B cell (primary cell): ENCODE data around the gene CTDNEP1. TPM values are rescaled to one million over a fixed set of nuclear protein-coding genes. Genes with fewer than 3 reads are reported as not detected.
A peak's percentile ranks its signal among the peaks of the same experiment; 100 is the strongest.

Source experiments
- ATAC-seq: fragments of 200-7000 bp; cut with Tn5 transposase; one replicate; pipeline ENCODE4 v1.10.0; 2021; ENCODE audit warnings: low read depth, mild to moderate bottlenecking, moderate number of reproducible peaks, moderate library complexity
- CTCF ChIA-PET: fragments of 350-600 bp; sonication (Branson Sonifier 250); formaldehyde crosslinking; loops from one replicate; lab custom pipeline; 2021; ENCODE audit warnings: antibody characterized with exemption, inconsistent platforms; lab: Charles Lee
- POLR2A ChIA-PET: fragments of 350-600 bp; sonication (Branson Sonifier 250); formaldehyde crosslinking; loops from one replicate; lab custom pipeline; 2021; ENCODE audit warnings: antibody characterized with exemption; lab: Charles Lee
- DNase-seq: peaks from one replicate; pipeline ENCODE4 v3.0.0; 2013
- H2AFZ ChIP-seq: 2 replicates; pipeline ENCODE4 v1.6.1; 2012; ENCODE audit warnings: mild to moderate bottlenecking, low read depth, low read length; ENCODE audit not compliant: insufficient read depth, poor library complexity, severe bottlenecking
- H3K27ac ChIP-seq, 2 donors: 1 replicate in 1 of 2; 2 replicates in 1 of 2; pipeline ENCODE4 v1.5.1; 2012 to 2013; ENCODE audit warnings: low read length in 2 of 2, mild to moderate bottlenecking in 2 of 2, moderate library complexity in 1 of 2
- H3K27me3 ChIP-seq, 4 experiments: fragments of 200-600 bp in 1 of 4; sonication (generic) in 1 of 4; replicated peaks in 1 of 4; 1 replicate in 2 of 4; 2 replicates in 2 of 4; pipeline versions ENCODE4 v1.6.1 to v1.7.0; 2013 to 2016; ENCODE audit warnings: low read length in 3 of 4, mild to moderate bottlenecking in 2 of 4, mixed read lengths in 1 of 4, moderate library complexity in 1 of 4; ENCODE audit not compliant: insufficient read depth in 4 of 4, control insufficient read depth in 3 of 4; ENCODE audit errors: control extremely low read depth in 1 of 4
- H3K36me3 ChIP-seq, 2 experiments: replicated peaks in 1 of 2; 1 replicate in 1 of 2; 2 replicates in 1 of 2; pipeline versions ENCODE4 v1.6.1 to v1.7.1; 2013; ENCODE audit warnings: low read length in 1 of 2; ENCODE audit not compliant: insufficient read depth in 2 of 2, control insufficient read depth in 1 of 2; ENCODE audit errors: control extremely low read depth in 1 of 2, extremely low read depth in 1 of 2
- H3K4me1 ChIP-seq, 2 donors: fragments of 200-600 bp in 1 of 2; sonication (generic) in 1 of 2; 1 replicate in 1 of 2; 2 replicates in 1 of 2; pipeline versions ENCODE4 v1.5.1 to v1.6.1; 2013 to 2017; ENCODE audit warnings: low read length in 2 of 2; ENCODE audit not compliant: control insufficient read depth in 2 of 2, insufficient read depth in 2 of 2
- H3K4me2 ChIP-seq: replicated peaks from 2 replicates; pipeline ENCODE3; 2012; ENCODE audit warnings: mild to moderate bottlenecking, low read depth, low read length; ENCODE audit not compliant: poor library complexity, severe bottlenecking
- H3K4me3 ChIP-seq, 5 experiments: fragments of 200-600 bp in 1 of 5; sonication (generic) in 1 of 5; 1 replicate in 3 of 5; 2 replicates in 2 of 5; pipeline versions ENCODE4 v1.5.1 to v1.7.0; 2011 to 2016; ENCODE audit warnings: low read length in 4 of 5, mild to moderate bottlenecking in 4 of 5, low read depth in 2 of 5, control low read depth in 1 of 5, moderate library complexity in 1 of 5; ENCODE audit not compliant: insufficient read depth in 1 of 5; ENCODE audit errors: control extremely low read depth in 1 of 5, extremely low read depth in 1 of 5
- H3K79me2 ChIP-seq: fragments of 200-600 bp; sonication (generic); one replicate; pipeline ENCODE4 v1.6.0; 2016; ENCODE audit warnings: low read length; ENCODE audit not compliant: control insufficient read depth, insufficient read depth
- H3K9ac ChIP-seq: fragments of 200-600 bp; sonication (generic); 2 replicates; pipeline ENCODE4 v1.6.1; 2017; ENCODE audit warnings: mild to moderate bottlenecking, low read length, moderate library complexity
- H3K9me3 ChIP-seq, 3 donors: one replicate each; pipeline versions ENCODE4 v1.6.1 to v1.7.1; 2013; ENCODE audit warnings: low read length in 2 of 3; ENCODE audit not compliant: control insufficient read depth in 2 of 3, insufficient read depth in 1 of 3; ENCODE audit errors: control extremely low read depth in 1 of 3
- H4K20me1 ChIP-seq: 2 replicates; pipeline ENCODE4 v1.6.0; 2012; ENCODE audit warnings: mild to moderate bottlenecking, low read length; ENCODE audit not compliant: insufficient read depth, control insufficient read depth, poor library complexity, severe bottlenecking
- H3K27ac Mint-ChIP-seq: one replicate; pipeline ENCODE4 v1.8.0; 2021; ENCODE audit warnings: mixed read lengths
- H3K27me3 Mint-ChIP-seq: one replicate; pipeline ENCODE4 v1.8.0; 2021; ENCODE audit warnings: mixed read lengths
- H3K4me1 Mint-ChIP-seq: one replicate; pipeline ENCODE4 v1.8.0; 2021; ENCODE audit warnings: mixed read lengths
- H3K4me3 Mint-ChIP-seq: one replicate; pipeline ENCODE4 v1.8.0; 2021; ENCODE audit warnings: mixed read lengths
- H3K9me3 Mint-ChIP-seq: one replicate; pipeline ENCODE4 v1.8.0; 2022; ENCODE audit warnings: mixed read lengths; ENCODE audit not compliant: insufficient read depth
- CTCF ChIP-seq: fragments of 200-600 bp; IDR thresholded peaks from one replicate; pipeline ENCODE4 v1.8.0; 2022; ENCODE audit warnings: antibody characterized with exemption, mild to moderate bottlenecking
- EZH2 ChIP-seq: IDR thresholded peaks from 2 replicates; pipeline ENCODE4 v1.6.1; 2012; ENCODE audit warnings: borderline replicate concordance, low read depth, mild to moderate bottlenecking, moderate library complexity, low read length; ENCODE audit not compliant: insufficient read depth, poor library complexity, severe bottlenecking
- WGBS: methylation state at CpG from one replicate; pipeline ENCODE4 v1.1.5; 2013; ENCODE audit warnings: missing lambda C conversion rate; ENCODE audit not compliant: insufficient coverage; 5-methylcytosine and 5-hydroxymethylcytosine counted together
- intact Hi-C: fragments of 100-400 bp; cut with micrococcal nuclease; formaldehyde crosslinking; loops from one replicate; pipeline ENCODE4 v1.10.0; 2022
- polyA plus RNA-seq: library from polyadenylated mRNA; depleted of rRNA; stranded (reverse); fragments of >200 nt; gene quantifications from 2 replicates; pipeline ENCODE4 v1.2.3, GENCODE V29; 2012
- total RNA-seq, 2 donors: library from RNA; stranded (reverse); fragments of 120-200 nt in 1 of 2; gene quantifications; 1 replicate in 1 of 2; 2 replicates in 1 of 2; pipeline versions ENCODE4 v1.2.3 to v1.2.4, GENCODE V29; 2013 to 2022

Gene CTDNEP1
- total and polyA plus RNA-seq, 2 donors (not counting 1 experiment from before 2014, with no cell fraction given), result 125 to 162 TPM

GRCh38 chr17:7293159-7293558 is 41.6 kb upstream of the CTDNEP1 start:
- H3K79me2 ChIP-seq, result no peaks in the 10 kb centered on the region
- Mint-ChIP-seq H3K27me3 (peaks cover 41% of the 10 kb centered on the region), H3K4me3 (peak overlapping the region; percentile 77), H3K27ac (no peak overlapping the region), H3K9me3 (no peaks in the 10 kb centered on the region), H3K4me1 (peaks cover 22% of the 10 kb centered on the region)
- H2AFZ ChIP-seq, result no peak overlapping the region
- ChIA-PET CTCF (interaction anchor here (1.2 kb wide), 1 partner anchor 34 kb away, joined by 3 read pairs; no protein-coding TSS in a partner anchor), POLR2A (interaction anchor here (0.7 to 1.4 kb wide), 2 partner anchors 12 to 75 kb away, joined by 4 to 7 read pairs; partner anchors contain the start of gene SLC2A4)
- no peak overlapping the region for H3K4me2 ChIP-seq
- peaks cover 0 to 56% (median 15%) of the 10 kb centered on the region in 4 experiments for H3K27me3 ChIP-seq
- H3K9me3 ChIP-seq, result peaks cover 0 to 7% (median 0%) of the 10 kb centered on the region in 3 donors
- ATAC-seq (no peak), DNase-seq (no peak)
- no peak overlapping the region for H3K9ac ChIP-seq
- no peaks in the 10 kb centered on the region for H4K20me1 ChIP-seq
- WGBS, result 98% methylated on average over 8 of the region's 11 CpGs
- TF ChIP-seq CTCF (no peak), EZH2 (no peak)
- H3K27ac ChIP-seq, result no peak overlapping the region
- no peaks in the 10 kb centered on the region for H3K36me3 ChIP-seq
- peaks cover 28 to 30% of the 10 kb centered on the region in 2 donors for H3K4me1 ChIP-seq
- H3K4me3 ChIP-seq, result no peak overlapping the region
- intact Hi-C loops, result loop anchor here (10.0 kb wide), 1 partner anchor 158 kb away; no protein-coding TSS in a partner anchor

DNA sequence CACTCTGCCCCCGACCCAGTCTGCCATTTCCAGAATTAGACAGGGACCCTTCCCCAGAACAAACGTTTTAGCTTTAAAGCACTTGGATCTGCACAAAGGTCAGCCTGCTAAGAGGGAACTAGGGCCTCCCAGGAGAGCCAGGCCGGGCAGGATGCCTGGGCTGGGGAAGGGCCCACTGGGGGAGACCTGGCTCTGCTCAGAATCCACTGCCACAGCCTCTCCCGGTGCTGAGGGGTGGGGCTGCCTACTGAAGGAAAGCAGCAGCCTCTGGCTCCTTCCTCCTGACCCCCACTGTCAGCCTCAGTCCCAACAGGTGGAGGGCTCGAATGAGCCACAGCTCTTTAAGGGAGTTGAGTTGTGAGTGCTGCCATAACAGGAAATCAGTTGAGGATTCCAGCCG is 41.2 kb upstream of the CTDNEP1 start:
- no peaks in the 10 kb centered on the region for H4K20me1 ChIP-seq
- H2AFZ ChIP-seq, result no peak overlapping the region
- intact Hi-C loops, result loop anchor here (10.0 kb wide), 1 partner anchor 158 kb away; no protein-coding TSS in a partner anchor
- H3K4me2 ChIP-seq, result no peak overlapping the region
- no peak for DNase-seq
- ChIA-PET CTCF (interaction anchor here (1.2 kb wide), 1 partner anchor 33 kb away, joined by 3 read pairs; no protein-coding TSS in a partner anchor), POLR2A (no interaction called here)
- no peaks in the 10 kb centered on the region for H3K79me2 ChIP-seq
- H3K36me3 ChIP-seq, result no peaks in the 10 kb centered on the region
- H3K4me3 ChIP-seq, result no peak overlapping the region
- Mint-ChIP-seq H3K27ac (no peak overlapping the region), H3K27me3 (peaks cover 45% of the 10 kb centered on the region), H3K4me1 (peaks cover 22% of the 10 kb centered on the region), H3K9me3 (no peaks in the 10 kb centered on the region), H3K4me3 (peak overlapping the region; percentile 52)
- ATAC-seq, result no peak
- WGBS, result 67% methylated on average over 1 of the region's 6 CpGs
- peaks cover 28 to 30% of the 10 kb centered on the region in 2 donors for H3K4me1 ChIP-seq
- no peak overlapping the region for H3K27ac ChIP-seq
- peaks cover 0 to 58% (median 15%) of the 10 kb centered on the region in 4 experiments for H3K27me3 ChIP-seq
- peaks cover 0 to 7% (median 0%) of the 10 kb centered on the region in 3 donors for H3K9me3 ChIP-seq
- TF ChIP-seq CTCF (no peak), EZH2 (no peak)
- no peak overlapping the region for H3K9ac ChIP-seq
